C4-2B (cell line): ENCODE results near the gene NARF.

Source experiments
- ZFX ChIP-seq: fragments of 450-650 bp; IDR thresholded peaks from 2 replicates; pipeline ENCODE4 v1.6.1; 2017
- TF ChIP-seq, protein P1 (sequence below): fragments of 450-650 bp; conservative IDR thresholded peaks from 2 replicates; pipeline ENCODE4 v1.5.1; 2017; ENCODE audit warnings: mild to moderate bottlenecking

- TF ChIP-seq, protein P1, sequence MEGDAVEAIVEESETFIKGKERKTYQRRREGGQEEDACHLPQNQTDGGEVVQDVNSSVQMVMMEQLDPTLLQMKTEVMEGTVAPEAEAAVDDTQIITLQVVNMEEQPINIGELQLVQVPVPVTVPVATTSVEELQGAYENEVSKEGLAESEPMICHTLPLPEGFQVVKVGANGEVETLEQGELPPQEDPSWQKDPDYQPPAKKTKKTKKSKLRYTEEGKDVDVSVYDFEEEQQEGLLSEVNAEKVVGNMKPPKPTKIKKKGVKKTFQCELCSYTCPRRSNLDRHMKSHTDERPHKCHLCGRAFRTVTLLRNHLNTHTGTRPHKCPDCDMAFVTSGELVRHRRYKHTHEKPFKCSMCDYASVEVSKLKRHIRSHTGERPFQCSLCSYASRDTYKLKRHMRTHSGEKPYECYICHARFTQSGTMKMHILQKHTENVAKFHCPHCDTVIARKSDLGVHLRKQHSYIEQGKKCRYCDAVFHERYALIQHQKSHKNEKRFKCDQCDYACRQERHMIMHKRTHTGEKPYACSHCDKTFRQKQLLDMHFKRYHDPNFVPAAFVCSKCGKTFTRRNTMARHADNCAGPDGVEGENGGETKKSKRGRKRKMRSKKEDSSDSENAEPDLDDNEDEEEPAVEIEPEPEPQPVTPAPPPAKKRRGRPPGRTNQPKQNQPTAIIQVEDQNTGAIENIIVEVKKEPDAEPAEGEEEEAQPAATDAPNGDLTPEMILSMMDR: no peak
- TF ChIP-seq ZFX: no peak
Measured at GRCh38 chr17:82464567-82464929, 6.0 kb downstream of the NARF start.
